ENCODE measurements around the gene TMEM9B. TPM values are rescaled to one million over a fixed set of nuclear protein-coding genes. Genes with fewer than 3 reads are reported as not detected.

TMEM9B gene
- total RNA-seq, 1 experiment from 2014 or later = 13.6 TPM

DNA sequence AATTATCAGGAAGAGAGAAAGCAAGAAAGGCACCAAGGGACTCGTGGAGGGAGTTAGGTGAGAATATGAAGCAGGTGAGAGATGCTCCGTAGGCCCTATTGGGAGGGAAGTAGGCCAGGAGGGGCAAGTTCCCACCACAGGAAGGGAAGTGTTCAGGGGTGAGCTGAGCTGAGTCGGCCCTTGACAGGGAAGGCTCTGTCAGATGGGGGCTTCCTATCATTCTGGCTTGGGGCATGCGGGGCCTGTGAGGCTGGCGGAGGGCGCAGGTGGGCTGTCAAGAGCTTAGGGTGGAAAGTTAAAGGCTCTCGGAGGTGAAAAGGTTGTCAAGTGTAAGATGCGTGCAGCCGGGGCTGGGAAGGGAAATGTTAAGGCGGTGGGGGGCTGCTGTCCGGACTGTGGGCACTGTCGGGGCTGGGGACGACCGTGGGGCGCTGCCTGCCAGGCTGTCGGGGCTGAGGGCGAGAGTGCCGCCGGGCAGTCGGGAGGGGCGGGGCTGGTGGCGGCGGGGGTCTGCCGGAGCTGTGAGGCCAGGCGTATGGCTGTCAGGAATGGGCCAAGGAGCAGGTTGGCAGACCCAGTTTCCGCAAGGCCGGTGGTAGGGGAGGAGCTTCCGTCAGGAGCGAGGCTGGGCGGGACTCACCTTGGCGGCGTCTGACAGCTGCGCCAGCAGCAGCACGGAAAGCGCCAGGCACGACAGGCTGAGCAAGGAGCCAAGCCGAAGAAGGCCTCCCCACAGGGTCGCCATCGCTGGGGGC is 496 bp downstream of the TMEM9B start:
- TF ChIP-seq, protein P1, sequence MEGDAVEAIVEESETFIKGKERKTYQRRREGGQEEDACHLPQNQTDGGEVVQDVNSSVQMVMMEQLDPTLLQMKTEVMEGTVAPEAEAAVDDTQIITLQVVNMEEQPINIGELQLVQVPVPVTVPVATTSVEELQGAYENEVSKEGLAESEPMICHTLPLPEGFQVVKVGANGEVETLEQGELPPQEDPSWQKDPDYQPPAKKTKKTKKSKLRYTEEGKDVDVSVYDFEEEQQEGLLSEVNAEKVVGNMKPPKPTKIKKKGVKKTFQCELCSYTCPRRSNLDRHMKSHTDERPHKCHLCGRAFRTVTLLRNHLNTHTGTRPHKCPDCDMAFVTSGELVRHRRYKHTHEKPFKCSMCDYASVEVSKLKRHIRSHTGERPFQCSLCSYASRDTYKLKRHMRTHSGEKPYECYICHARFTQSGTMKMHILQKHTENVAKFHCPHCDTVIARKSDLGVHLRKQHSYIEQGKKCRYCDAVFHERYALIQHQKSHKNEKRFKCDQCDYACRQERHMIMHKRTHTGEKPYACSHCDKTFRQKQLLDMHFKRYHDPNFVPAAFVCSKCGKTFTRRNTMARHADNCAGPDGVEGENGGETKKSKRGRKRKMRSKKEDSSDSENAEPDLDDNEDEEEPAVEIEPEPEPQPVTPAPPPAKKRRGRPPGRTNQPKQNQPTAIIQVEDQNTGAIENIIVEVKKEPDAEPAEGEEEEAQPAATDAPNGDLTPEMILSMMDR (conservative IDR thresholded peaks at IDR 0.05) = no peak
- Histone ChIP-seq H3K9ac (ENCODE audit: extremely low read depth, insufficient read length, low read length) (no peak overlapping the region), H3K4me1 (ENCODE audit: insufficient read depth, low read length) (no peaks in the 10 kb centered on the region), H2BK120ac (ENCODE audit: low read depth, low read length, poor library complexity, severe bottlenecking) (no peak overlapping the region), H2BK12ac (ENCODE audit: insufficient read length, low read depth, low read length) (no peak overlapping the region), H3K27me3 (ENCODE audit: insufficient read depth, low read length) (no peaks in the 10 kb centered on the region), H4K91ac (ENCODE audit: insufficient read length, low read depth, low read length) (no peak overlapping the region), H3K14ac (ENCODE audit: insufficient read depth, low read length) (no peak overlapping the region), H2BK20ac (ENCODE audit: low read depth, low read length, poor library complexity, severe bottlenecking) (no peak overlapping the region), H3T11ph (ENCODE audit: low read length) (no peak overlapping the region), H2BK15ac (ENCODE audit: low read depth, low read length) (no peak overlapping the region), H3K23me2 (ENCODE audit: insufficient read length, low read depth, low read length, poor library complexity, severe bottlenecking) (peaks cover 7% of the 10 kb centered on the region), H3K9me3 (ENCODE audit: control insufficient read depth, low read depth, low read length) (no peaks in the 10 kb centered on the region), H2AK5ac (ENCODE audit: insufficient read length, low read length) (no peak overlapping the region), H2BK5ac (ENCODE audit: insufficient read length, low read length) (no peak overlapping the region), H3K56ac (ENCODE audit: insufficient read length, low read depth, low read length) (no peak overlapping the region), H3K18ac (ENCODE audit: insufficient read length, low read depth, low read length) (no peak overlapping the region), H3K79me2 (ENCODE audit: insufficient read depth, low read length) (0 out of 2 replicates have a peak, but pooled peaks cover 1% of the 10 kb centered on the region), H3K4ac (ENCODE audit: low read depth, low read length) (no peak overlapping the region), H3K27ac (ENCODE audit: insufficient read length, low read depth, low read length) (no peak overlapping the region), H4K20me1 (ENCODE audit: control insufficient read depth, insufficient read depth, insufficient read length) (no peaks in the 10 kb centered on the region), H2AFZ (ENCODE audit: low read length) (no peak overlapping the region), H3K79me1 (ENCODE audit: insufficient read depth, low read depth, low read length, poor library complexity, severe bottlenecking) (no peaks in the 10 kb centered on the region), H4K5ac (ENCODE audit: insufficient read length, low read depth, low read length) (no peak overlapping the region), H3K23ac (ENCODE audit: insufficient read length, low read depth, low read length) (no peak overlapping the region), H4K8ac (replicated peaks; ENCODE audit: insufficient read length, low read depth, low read length) (no peak overlapping the region), H3K4me2 (ENCODE audit: insufficient read depth, insufficient read length, low read length) (peak overlapping the region; percentile 70)
- no CpG with 5 or more reads among the region's 39 CpGs for WGBS (ENCODE audit: extremely low coverage, insufficient read length, low lambda C conversion rate)
- Mint-ChIP-seq H3K36me3 (ENCODE audit: insufficient read depth in 1 of 3, low read depth in 3 of 3) (no peaks in the 10 kb centered on the region), H3K4me1 (peaks cover 13 to 16% of the 10 kb centered on the region in 2 experiments), H3K4me3 (peak overlapping the region; percentile 92 to 96), H3K27ac (peak overlapping the region in 2 of 3 experiments; percentile 34 to 90; a peak in 4 of 7 replicates), H3K9me3 (peaks cover 0 to 2% of the 10 kb centered on the region in 2 experiments; a peak in 1 of 5 replicates), H3K27me3 (ENCODE audit: low read depth) (no peaks in the 10 kb centered on the region)
- DNase-seq = peak; percentile 91

Measured in H9 (cell line).